Right lobe of liver (tissue), 6 donors: ENCODE measurements around the gene SLC27A3. TPM values are rescaled to one million over a fixed set of nuclear protein-coding genes. Genes with fewer than 3 reads are reported as not detected.

Experiments
- ATAC-seq, 4 donors: fragments of 200-7000 bp; cut with Tn5 transposase; one replicate each; pipeline ENCODE4 v1.9.1; 2020; ENCODE audit warnings: mild to moderate bottlenecking in 4 of 4, moderate library complexity in 4 of 4
- DNase-seq, 3 donors: peaks; one replicate each; pipeline ENCODE4 v3.0.0-alpha.2; 2020
- H3K27ac ChIP-seq, 3 donors: fragments of 200-600 bp; one replicate each; pipeline ENCODE4 v1.8.0; 2022
- H3K27me3 ChIP-seq, 2 donors: fragments of 200-600 bp; one replicate each; pipeline ENCODE4 v1.8.0; 2022
- H3K36me3 ChIP-seq, 4 donors: fragments of 200-600 bp; sonication (generic) in 1 of 4; one replicate each; pipeline versions ENCODE4 v1.5.1 to v1.8.0; 2017 to 2022; ENCODE audit warnings: control low read depth in 1 of 4
- H3K4me1 ChIP-seq, 4 donors: fragments of 200-600 bp; sonication (generic) in 1 of 4; one replicate each; pipeline versions ENCODE4 v1.5.1 to v1.8.0; 2017 to 2022; ENCODE audit warnings: control low read depth in 1 of 4
- H3K4me3 ChIP-seq, 3 donors: fragments of 200-600 bp; one replicate each; pipeline ENCODE4 v1.8.0; 2022
- H3K9me3 ChIP-seq, 4 donors: fragments of 200-600 bp; sonication (generic) in 1 of 4; one replicate each; pipeline versions ENCODE4 v1.5.1 to v1.8.0; 2017 to 2022; ENCODE audit warnings: control low read depth in 1 of 4
- CTCF ChIP-seq, 4 donors: fragments of 200-600 bp in 3 of 4; fragments of 450-650 bp in 1 of 4; IDR thresholded peaks; one replicate each; pipeline versions ENCODE4 v1.5.1 to v1.8.0; 2016 to 2022; ENCODE audit warnings: antibody characterized with exemption in 4 of 4, mild to moderate bottlenecking in 2 of 4
- POLR2A ChIP-seq: fragments of 450-650 bp; IDR thresholded peaks from one replicate; pipeline ENCODE4 v1.6.1; 2017; ENCODE audit warnings: antibody characterized with exemption, mild to moderate bottlenecking
- WGBS: methylation state at CpG from one replicate; pipeline ENCODE4 v1.1.6; 2018; ENCODE audit warnings: low coverage, low lambda C conversion rate; ENCODE audit not compliant: insufficient coverage; ENCODE audit errors: missing lambda C conversion rate; 5-methylcytosine and 5-hydroxymethylcytosine counted together
- intact Hi-C, 2 donors: fragments of 100-400 bp; cut with DNase I; formaldehyde crosslinking; loops; one replicate each; pipeline versions ENCODE4 v1.11.2 to v1.14.1; 2022
- total RNA-seq, 6 experiments: library from RNA; depleted of rRNA in 2 of 6; stranded (reverse); fragments of >200 nt in 2 of 6; fragmentation: NEBNext Ultra II Directional in 3 of 6; extraction: Animal tissue kit (Norgen Biotek cat#: 25700) in 3 of 6; gene quantifications; one replicate each; pipeline versions ENCODE4 v1.1.0 to v1.2.4, GENCODE V29; 2016 to 2023
- donor health status: DM: no; HTN: yes; CAD: no.
- donor health status: DM: no; HTN: no; CAD: no.
- donor health status: DM: no; HTN: no; CAD: no.
- donor health status: DM: no; HTN: yes; CAD: no.
- donor health status: DM: no; HTN: yes; CAD: no.

SLC27A3 gene
- total RNA-seq, 6 experiments from 2014 or later = 25.4 to 50.4 (median 36.9) TPM

DNA sequence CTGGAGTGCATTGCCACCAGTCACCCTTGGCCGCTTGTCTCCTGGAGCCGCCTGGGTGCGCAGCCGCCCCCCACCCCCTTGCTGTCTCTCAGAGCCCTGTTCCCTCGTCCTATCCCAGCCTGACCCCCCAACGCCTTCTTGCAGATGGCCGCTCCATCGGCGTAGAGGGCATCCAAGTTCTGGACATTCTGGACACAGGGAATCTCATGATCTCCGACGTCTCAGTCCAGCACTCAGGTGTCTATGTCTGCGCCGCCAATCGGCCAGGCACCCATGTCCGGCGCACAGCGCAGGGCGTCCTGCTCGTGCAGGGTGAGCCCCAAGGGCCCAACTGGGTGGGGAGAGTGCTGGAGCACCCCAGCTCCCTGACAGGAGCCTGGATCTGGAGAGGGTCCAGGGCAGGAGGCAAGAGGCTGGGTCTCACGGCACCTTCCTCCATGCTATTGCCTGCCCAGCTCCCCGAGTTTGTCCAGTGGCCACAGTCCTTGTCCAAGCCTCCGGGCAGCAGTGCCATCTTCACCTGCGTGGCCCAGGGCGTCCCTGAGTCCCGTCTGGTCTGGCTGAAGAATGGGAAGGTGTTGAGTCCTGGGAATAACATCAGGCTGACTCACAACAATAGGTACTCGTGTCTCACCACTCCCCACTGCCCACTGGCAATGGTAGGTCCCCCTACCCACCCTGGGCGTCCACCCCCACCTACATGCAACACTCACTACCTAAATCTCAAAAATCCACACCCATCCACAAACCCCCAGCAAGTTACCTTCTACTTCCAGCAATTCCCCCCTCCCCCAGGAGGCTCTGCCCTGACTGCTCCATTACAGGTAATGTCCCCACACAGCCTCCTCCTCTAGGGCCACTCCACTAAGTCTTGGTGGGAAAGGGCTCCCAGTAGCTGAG lies 24.6 kb downstream of the SLC27A3 start:
- H3K4me1 ChIP-seq = peaks cover 0 to 10% (median 6%) of the 10 kb centered on the region in 4 donors
- whole genome bisulfite sequencing = 91% methylated on average over 15 of the region's 27 CpGs
- no peak for TF ChIP-seq CTCF (IDR thresholded peaks at IDR 0.05)
- intact Hi-C loops = loop anchor here in 1 of 2 donors (5.0 to 10.0 kb wide), 2 partner anchors 125 to 187 kb away; partner anchors contain the start of genes GATAD2B and RAB13
- peak overlapping the region in 1 of 3 donors; percentile 6 for H3K27ac ChIP-seq
- H3K27me3 ChIP-seq = no peaks in the 10 kb centered on the region
- H3K36me3 ChIP-seq = no peaks in the 10 kb centered on the region
- H3K9me3 ChIP-seq = no peaks in the 10 kb centered on the region
- H3K4me3 ChIP-seq = no peak overlapping the region
- no peak for ATAC-seq
- peak in 1 of 3 donors; percentile 44 for DNase-seq

DNA sequence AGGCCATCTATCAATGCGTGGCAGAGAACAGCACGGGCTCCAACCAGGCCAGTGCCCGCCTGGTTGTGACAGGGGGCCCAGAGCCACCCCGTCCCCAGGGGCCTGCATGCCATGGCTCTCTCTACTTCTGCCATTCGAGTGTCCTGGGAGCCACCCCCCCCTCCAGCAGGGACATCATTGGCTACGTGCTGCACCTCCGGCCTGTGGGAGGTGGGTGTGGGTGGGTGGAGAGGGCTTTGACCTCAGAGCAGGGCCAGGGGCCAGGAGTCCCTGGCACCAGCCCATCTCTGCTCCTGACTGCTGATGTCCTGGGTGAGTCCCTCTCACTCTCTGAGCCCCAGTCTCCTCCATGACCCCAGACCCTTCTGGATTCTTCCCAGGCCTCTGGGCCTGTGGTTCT lies 25.3 kb downstream of the SLC27A3 start:
- TF ChIP-seq POLR2A (no peak), CTCF (IDR thresholded peaks at IDR 0.05) (no peak)
- Histone ChIP-seq H3K36me3 (no peaks in the 10 kb centered on the region), H3K4me3 (no peak overlapping the region), H3K27me3 (no peaks in the 10 kb centered on the region), H3K4me1 (peaks cover 0 to 10% (median 6%) of the 10 kb centered on the region in 4 donors), H3K27ac (peak overlapping the region in 1 of 3 donors; percentile 6), H3K9me3 (no peaks in the 10 kb centered on the region)
- ATAC-seq = peak; percentile 76 to 85 (median 83)
- DNase-seq = peak; percentile 75 to 82 (median 81)
- 20% methylated on average over 1 of the region's 7 CpGs for WGBS
- intact Hi-C loops = no loop called here

- Histone ChIP-seq H3K36me3 (no peaks in the 10 kb centered on the region), H3K4me3 (no peak overlapping the region), H3K27ac (no peak overlapping the region), H3K4me1 (peaks cover 0 to 10% (median 6%) of the 10 kb centered on the region in 4 donors), H3K27me3 (no peaks in the 10 kb centered on the region), H3K9me3 (no peaks in the 10 kb centered on the region)
- DNase-seq (peak in 1 of 3 donors; percentile 41), ATAC-seq (peak in 1 of 4 donors; percentile 8)
- TF ChIP-seq POLR2A = no peak
- no peak for TF ChIP-seq CTCF (IDR thresholded peaks at IDR 0.05)
- intact Hi-C loops = no loop called here
- WGBS = no CpG with 5 or more reads among the region's 6 CpGs
These were observed 25.9 kb downstream of the SLC27A3 start for GRCh38 chr1:153801028-153801625.

- no peak for TF ChIP-seq CTCF (IDR thresholded peaks at IDR 0.05)
- no peak for TF ChIP-seq POLR2A
- Histone ChIP-seq H3K9me3 (no peaks in the 10 kb centered on the region), H3K27me3 (no peaks in the 10 kb centered on the region), H3K4me3 (no peak overlapping the region), H3K4me1 (peaks cover 0 to 10% (median 6%) of the 10 kb centered on the region in 4 donors), H3K36me3 (no peaks in the 10 kb centered on the region), H3K27ac (no peak overlapping the region)
- intact Hi-C loops = no loop called here
- peak in 1 of 3 donors; percentile 42 for DNase-seq
- no peak for ATAC-seq
- 85% methylated on average over 4 of the region's 7 CpGs for WGBS
These were observed 26.8 kb downstream of the SLC27A3 start for GRCh38 chr1:153801786-153802697.
